ENCODE data around the gene CERT1.

Gene CERT1

GRCh38 chr5:75511435-75512382 lies at the start of gene CERT1, which contains the start of gene POLK (continued):
- no peak for TF ChIP-seq ZSCAN4 (tag by site-specific recombination; IDR thresholded peaks at IDR 0.05)
- TF ChIP-seq AEBP2 (tag by site-specific recombination; IDR thresholded peaks at IDR 0.05; ENCODE audit: borderline replicate concordance): no peak
- peak; percentile 81; the same call in 1 of the 2 replicates for TF ChIP-seq PBX3 (CRISPR knock-in tag; IDR thresholded peaks at IDR 0.05)
- no peak for TF ChIP-seq ZNF488 (tag by site-specific recombination; IDR thresholded peaks at IDR 0.05)
- TF ChIP-seq ZFP3 (tag by site-specific recombination; IDR thresholded peaks at IDR 0.05; ENCODE audit: low read depth): no peak
- TF ChIP-seq SP2 (tag by site-specific recombination; IDR thresholded peaks at IDR 0.05): peak; percentile 96
- no peak for TF ChIP-seq PRDM6 (tag by site-specific recombination; IDR thresholded peaks at IDR 0.05)
- TF ChIP-seq ZNF248 (tag by site-specific recombination; IDR thresholded peaks at IDR 0.05): no peak
- TF ChIP-seq ZBTB26 (tag by site-specific recombination; optimal IDR thresholded peaks at IDR 0.05): peak; percentile 35
- no peak for TF ChIP-seq ZNF223 (tag by site-specific recombination; IDR thresholded peaks at IDR 0.05)
- no peak for TF ChIP-seq CTCF (tag by site-specific recombination; IDR thresholded peaks at IDR 0.05)
- TF ChIP-seq YY2 (tag by site-specific recombination; IDR thresholded peaks at IDR 0.05): peak; percentile 81
- TF ChIP-seq ZNF449 (tag by site-specific recombination; IDR thresholded peaks at IDR 0.05): no peak; the same call in 1 of the 2 replicates
- TF ChIP-seq ZNF707 (tag by site-specific recombination; IDR thresholded peaks at IDR 0.05): no peak
- TF ChIP-seq ZNF670 (tag by site-specific recombination; IDR thresholded peaks at IDR 0.05; ENCODE audit: low read depth): no peak
- TF ChIP-seq ZNF664 (tag by site-specific recombination; IDR thresholded peaks at IDR 0.05): peak; percentile 97
- peak; percentile 98 for TF ChIP-seq ZBTB17 (tag by site-specific recombination; IDR thresholded peaks at IDR 0.05)
- no peak for TF ChIP-seq GFI1B (tag by site-specific recombination; IDR thresholded peaks at IDR 0.05)
- peak; percentile 99 for TF ChIP-seq ZNF76 (tag by site-specific recombination; IDR thresholded peaks at IDR 0.05; ENCODE audit: borderline replicate concordance, low read depth)
- peak; percentile 100 for TF ChIP-seq IKZF3 (tag by site-specific recombination; IDR thresholded peaks at IDR 0.05)
- no peak for TF ChIP-seq ZNF362 (tag by site-specific recombination; IDR thresholded peaks at IDR 0.05)
- no peak for TF ChIP-seq ZNF114 (tag by site-specific recombination; IDR thresholded peaks at IDR 0.05)
- no peak for TF ChIP-seq ZNF280C (tag by site-specific recombination; IDR thresholded peaks at IDR 0.05)

Measured in HEK293 (cell line).